GM23248 (cell line): ENCODE measurements around the gene RNF39. TPM values are rescaled to one million over a fixed set of nuclear protein-coding genes. Genes with fewer than 3 reads are reported as not detected.

Source experiments
- DNase-seq: peaks from one replicate; pipeline ENCODE4 v3.0.0-alpha.2; 2015
- H2AFZ ChIP-seq: fragments of 200-600 bp; sonication (generic); 2 replicates; pipeline ENCODE4 v1.6.1; 2016; ENCODE audit warnings: antibody characterized with exemption
- H3F3A ChIP-seq: fragments of 200-600 bp; sonication (generic); 2 replicates; pipeline ENCODE4 v1.6.1; 2016; ENCODE audit warnings: mild to moderate bottlenecking, antibody characterized with exemption, mixed run types; ENCODE audit not compliant: insufficient read depth
- H3K27ac ChIP-seq: fragments of 200-600 bp; sonication (generic); 2 replicates; pipeline ENCODE4 v1.5.1; 2016; ENCODE audit warnings: mild to moderate bottlenecking
- H3K27me3 ChIP-seq: fragments of 200-600 bp; sonication (generic); replicated peaks from 2 replicates; pipeline ENCODE4 v1.6.1; 2016; ENCODE audit warnings: mild to moderate bottlenecking; ENCODE audit not compliant: insufficient read depth
- H3K36me3 ChIP-seq: fragments of 200-600 bp; sonication (generic); 2 replicates; pipeline ENCODE4 v1.6.1; 2016; ENCODE audit warnings: low read depth, mild to moderate bottlenecking
- H3K4me1 ChIP-seq: fragments of 200-600 bp; sonication (generic); 2 replicates; pipeline ENCODE4 v1.6.1; 2016; ENCODE audit warnings: mild to moderate bottlenecking; ENCODE audit not compliant: insufficient read depth
- H3K4me2 ChIP-seq: fragments of 200-600 bp; sonication (generic); one replicate; pipeline ENCODE4 v1.6.1; 2016; ENCODE audit warnings: mild to moderate bottlenecking; ENCODE audit not compliant: unreplicated experiment
- H3K4me3 ChIP-seq: fragments of 200-600 bp; sonication (generic); 2 replicates; pipeline ENCODE4 v1.5.1; 2016; ENCODE audit warnings: mild to moderate bottlenecking
- H3K79me2 ChIP-seq: fragments of 200-600 bp; sonication (generic); 2 replicates; pipeline ENCODE4 v1.6.1; 2016; ENCODE audit warnings: mild to moderate bottlenecking; ENCODE audit not compliant: insufficient read depth
- H3K9ac ChIP-seq: fragments of 200-600 bp; sonication (generic); 2 replicates; pipeline ENCODE4 v1.6.1; 2016; ENCODE audit warnings: mild to moderate bottlenecking
- H3K9me2 ChIP-seq: fragments of 200-600 bp; sonication (generic); 2 replicates; pipeline ENCODE4 v1.6.1; 2016; ENCODE audit warnings: mixed run types, mild to moderate bottlenecking, moderate library complexity; ENCODE audit not compliant: insufficient read depth
- H3K9me3 ChIP-seq: fragments of 200-600 bp; sonication (generic); one replicate; pipeline ENCODE4 v1.6.1; 2017; ENCODE audit warnings: low read depth
- H4K20me1 ChIP-seq: fragments of 200-600 bp; sonication (generic); 2 replicates; pipeline ENCODE4 v1.6.0; 2016; ENCODE audit not compliant: insufficient read depth
- EZH2 ChIP-seq: fragments of 200-600 bp; sonication (generic); IDR thresholded peaks from 2 replicates; pipeline ENCODE4 v1.6.1; 2018; ENCODE audit warnings: antibody characterized with exemption, mild to moderate bottlenecking; ENCODE audit not compliant: insufficient read depth, poor library complexity, severe bottlenecking
- EZH2phosphoT487 ChIP-seq: fragments of 200-600 bp; sonication (generic); IDR thresholded peaks from 2 replicates; pipeline ENCODE4 v1.6.1; 2018; ENCODE audit warnings: antibody characterized with exemption, moderate library complexity, mild to moderate bottlenecking, low read depth; ENCODE audit not compliant: insufficient read depth
- WGBS, 2 experiments: methylation state at CpG; one replicate each; pipeline ENCODE4 v1.1.6; 2015 to 2017; ENCODE audit warnings: low lambda C conversion rate in 2 of 2, low coverage in 1 of 2; ENCODE audit errors: missing lambda C conversion rate in 2 of 2; 5-methylcytosine and 5-hydroxymethylcytosine counted together
- in situ Hi-C: fragments of 300-500 bp; cut with MboI; formaldehyde crosslinking; loops from 2 replicates; pipeline ENCODE4 v1.15.0; 2020
- polyA plus RNA-seq: library from polyadenylated mRNA; unstranded; fragments of >200 nt; fragmentation: Nextera tagmentation; extraction: Ambion mirVana; gene quantifications from 2 replicates; pipeline ENCODE4 v1.2.1, GENCODE V29; 2016
- total RNA-seq: library from RNA; depleted of rRNA; stranded (reverse); fragments of >200 nt; shearing (Covaris generic); gene quantifications from 2 replicates; pipeline ENCODE4 v1.2.3, GENCODE V29; 2014

Gene RNF39
- total and polyA plus RNA-seq, 2 experiments from 2014 or later = 0.21 TPM; not detected in 1

- DNase-seq = peak; percentile 84
- H3K27me3 ChIP-seq = no peaks in the 10 kb centered on the region
- no peaks in the 10 kb centered on the region for H3K9me3 ChIP-seq
- TF ChIP-seq EZH2phosphoT487 (no peak), EZH2 (no peak)
- H2AFZ ChIP-seq = peak overlapping the region; percentile 100
- no peaks in the 10 kb centered on the region for H3K9me2 ChIP-seq
- peak overlapping the region; percentile 98 for H3K4me3 ChIP-seq
- no peaks in the 10 kb centered on the region for H4K20me1 ChIP-seq
- peaks cover 9% of the 10 kb centered on the region for H3K4me1 ChIP-seq
- peak overlapping the region; percentile 99 for H3K4me2 ChIP-seq
- H3K36me3 ChIP-seq = peaks cover 10% of the 10 kb centered on the region
- peak overlapping the region; percentile 94 for H3K27ac ChIP-seq
- peaks cover 55% of the 10 kb centered on the region for H3K79me2 ChIP-seq
- WGBS, 2 experiments = 1 to 2% methylated on average over 24 of the region's 24 CpGs
- peak overlapping the region; percentile 97 for H3K9ac ChIP-seq
- in situ Hi-C loops = no loop called here
- peaks cover 12% of the 10 kb centered on the region for H3F3A ChIP-seq
Measured at GRCh38 chr6:30060606-30061091, 14.9 kb downstream of the RNF39 start.

DNA sequence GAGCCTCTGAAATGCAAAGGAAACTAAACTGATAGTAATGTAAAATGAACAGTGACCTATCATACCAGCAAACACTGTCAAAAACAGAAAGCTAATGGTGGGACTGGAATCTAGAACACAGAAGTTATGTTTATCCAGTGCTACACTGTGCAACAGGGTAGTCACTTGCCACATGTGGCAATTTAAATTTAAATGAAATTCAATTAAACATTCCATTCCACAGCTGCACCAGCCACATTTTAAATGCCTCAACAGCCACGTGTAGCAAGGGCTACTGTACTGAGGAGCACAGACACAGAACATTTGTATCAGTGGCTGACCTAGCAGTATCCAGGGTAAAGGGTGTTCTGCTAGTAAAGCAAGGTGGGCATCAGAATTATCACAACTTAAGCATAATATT lies 20.1 kb downstream of the RNF39 start:
- Histone ChIP-seq H3K4me3 (no peak overlapping the region), H3K9ac (no peak overlapping the region), H3K4me1 (peaks cover 12% of the 10 kb centered on the region), H3K79me2 (peaks cover 12% of the 10 kb centered on the region), H3K27ac (no peak overlapping the region), H3K9me2 (no peaks in the 10 kb centered on the region), H3K27me3 (no peaks in the 10 kb centered on the region), H3K36me3 (no peaks in the 10 kb centered on the region), H3F3A (peaks cover 9% of the 10 kb centered on the region), H3K4me2 (no peak overlapping the region), H3K9me3 (no peaks in the 10 kb centered on the region), H2AFZ (no peak overlapping the region), H4K20me1 (0 out of 2 replicates have a peak, but pooled peaks cover 4% of the 10 kb centered on the region)
- in situ Hi-C loops = no loop called here
- DNase-seq = no peak
- TF ChIP-seq EZH2phosphoT487 (no peak), EZH2 (no peak)
- 41 to 45% methylated on average over 1 of the region's 1 CpG for WGBS, 2 experiments

DNA sequence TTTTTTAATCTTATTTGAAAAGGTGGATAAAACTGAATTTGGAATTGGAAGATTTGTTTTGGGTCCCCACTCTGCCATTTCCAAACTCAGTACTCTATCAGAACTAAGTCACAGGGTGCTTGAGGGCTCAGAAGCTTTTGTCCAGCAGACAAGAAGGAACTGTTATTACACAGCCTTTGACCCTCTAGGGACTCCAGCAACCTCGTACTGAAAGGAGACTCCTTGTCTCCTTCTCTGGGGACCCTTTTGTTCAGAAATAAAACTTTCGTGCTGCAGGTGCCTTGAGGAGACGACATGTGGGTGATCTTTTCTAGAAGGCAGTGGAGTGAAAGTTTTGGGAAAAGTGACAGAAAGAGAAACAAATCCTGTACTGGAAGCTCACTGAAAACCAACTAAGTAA lies 21.9 kb downstream of the RNF39 start:
- Histone ChIP-seq H3K27me3 (no peaks in the 10 kb centered on the region), H3F3A (peaks cover 10% of the 10 kb centered on the region), H3K36me3 (no peaks in the 10 kb centered on the region), H3K4me3 (no peak overlapping the region), H3K9ac (no peak overlapping the region), H3K9me2 (no peaks in the 10 kb centered on the region), H2AFZ (no peak overlapping the region), H3K27ac (no peak overlapping the region), H3K9me3 (no peaks in the 10 kb centered on the region), H3K79me2 (no peaks in the 10 kb centered on the region), H3K4me2 (no peak overlapping the region), H4K20me1 (0 out of 2 replicates have a peak, but pooled peaks cover 4% of the 10 kb centered on the region), H3K4me1 (peaks cover 6% of the 10 kb centered on the region)
- TF ChIP-seq EZH2phosphoT487 = no peak
- TF ChIP-seq EZH2 = no peak
- in situ Hi-C loops = no loop called here
- DNase-seq = no peak
- 93 to 94% methylated on average over 3 of the region's 3 CpGs for WGBS, 2 experiments

- Histone ChIP-seq H3K4me3 (no peak overlapping the region), H3K4me2 (no peak overlapping the region), H3K9me2 (no peaks in the 10 kb centered on the region), H3K4me1 (peaks cover 22% of the 10 kb centered on the region), H3K36me3 (no peaks in the 10 kb centered on the region), H3K9me3 (no peaks in the 10 kb centered on the region), H3K27ac (no peak overlapping the region), H4K20me1 (0 out of 2 replicates have a peak, but pooled peaks cover 4% of the 10 kb centered on the region), H3K79me2 (no peaks in the 10 kb centered on the region), H3F3A (peaks cover 26% of the 10 kb centered on the region), H3K9ac (no peak overlapping the region), H3K27me3 (no peaks in the 10 kb centered on the region), H2AFZ (no peak overlapping the region)
- WGBS, 2 experiments = 63 to 72% methylated on average over 2 of the region's 2 CpGs
- no peak for DNase-seq
- in situ Hi-C loops = no loop called here
- TF ChIP-seq EZH2 = no peak
- TF ChIP-seq EZH2phosphoT487 = no peak
Measured at GRCh38 chr6:30047220-30047619, 28.3 kb downstream of the RNF39 start.

- WGBS, 2 experiments = 20 to 40% methylated on average over 2 of the region's 2 CpGs
- DNase-seq = peak; percentile 87
- peak overlapping the region; percentile 28 for H3K4me2 ChIP-seq
Measured at GRCh38 chr6:30044630-30045029, 30.9 kb downstream of the RNF39 start.

More at GRCh38 chr6:30044630-30045029, 30.9 kb downstream of the RNF39 start:
- no peak overlapping the region for H3K4me3 ChIP-seq
- H3K9me2 ChIP-seq = no peaks in the 10 kb centered on the region
- peaks cover 15% of the 10 kb centered on the region for H3K4me1 ChIP-seq
- no peaks in the 10 kb centered on the region for H4K20me1 ChIP-seq
- TF ChIP-seq EZH2phosphoT487 = no peak
- TF ChIP-seq EZH2 = no peak
- in situ Hi-C loops = no loop called here
- H3K36me3 ChIP-seq = no peaks in the 10 kb centered on the region
- no peaks in the 10 kb centered on the region for H3K27me3 ChIP-seq
- H3K79me2 ChIP-seq = no peaks in the 10 kb centered on the region
- peaks cover 16% of the 10 kb centered on the region for H3F3A ChIP-seq
- H3K27ac ChIP-seq = peak overlapping the region; percentile 48
- no peak overlapping the region for H2AFZ ChIP-seq
- no peaks in the 10 kb centered on the region for H3K9me3 ChIP-seq
- 0 out of 2 replicates have a peak overlapping the region, but pooled peaks have one; percentile 27 for H3K9ac ChIP-seq
